GM23338 (cell line): Measurements from ENCODE around the gene RBM19. TPM values are rescaled to one million over a fixed set of nuclear protein-coding genes. Genes with fewer than 3 reads are reported as not detected.

Experiments
- ATAC-seq: fragments of 200-7000 bp; cut with Tn5 transposase; 3 replicates; pipeline ENCODE4 v1.9.1; 2020
- DNase-seq: peaks from one replicate; pipeline ENCODE4 v3.0.0-alpha.2; 2015; ENCODE audit warnings: low spot score
- H2AFZ ChIP-seq: fragments of 200-600 bp; sonication (generic); 2 replicates; pipeline ENCODE4 v1.8.0; 2016; ENCODE audit warnings: antibody characterized with exemption, mild to moderate bottlenecking, moderate library complexity
- H3F3A ChIP-seq: fragments of 200-600 bp; sonication (generic); replicated peaks from 2 replicates; pipeline ENCODE4 v1.8.0; 2017; ENCODE audit warnings: antibody characterized with exemption, mixed run types, low read depth
- H3K27ac ChIP-seq: fragments of 200-600 bp; sonication (generic); 2 replicates; pipeline ENCODE4 v1.6.1; 2016; ENCODE audit warnings: low read depth
- H3K27me3 ChIP-seq: fragments of 200-600 bp; sonication (generic); 2 replicates; pipeline ENCODE4 v1.8.0; 2016; ENCODE audit warnings: mild to moderate bottlenecking, mixed run types, moderate library complexity; ENCODE audit not compliant: insufficient read depth
- H3K36me3 ChIP-seq: fragments of 200-600 bp; sonication (generic); 2 replicates; pipeline ENCODE4 v1.8.0; 2016; ENCODE audit warnings: mild to moderate bottlenecking; ENCODE audit not compliant: insufficient read depth
- H3K4me1 ChIP-seq: fragments of 200-600 bp; sonication (generic); 2 replicates; pipeline ENCODE4 v1.8.0; 2016; ENCODE audit warnings: mild to moderate bottlenecking, moderate library complexity; ENCODE audit not compliant: insufficient read depth
- H3K4me2 ChIP-seq: fragments of 200-600 bp; sonication (generic); 2 replicates; pipeline ENCODE4 v1.7.1; 2017; ENCODE audit warnings: mixed run types
- H3K4me3 ChIP-seq: fragments of 200-600 bp; sonication (generic); 2 replicates; pipeline ENCODE4 v1.6.1; 2016; ENCODE audit warnings: mixed run types
- H3K79me2 ChIP-seq: fragments of 200-600 bp; sonication (generic); replicated peaks from 2 replicates; pipeline ENCODE4 v1.8.0; 2017; ENCODE audit warnings: mild to moderate bottlenecking; ENCODE audit not compliant: insufficient read depth
- H3K9me2 ChIP-seq: fragments of 200-600 bp; sonication (generic); 2 replicates; pipeline ENCODE4 v1.8.0; 2017; ENCODE audit not compliant: insufficient read depth
- H4K20me1 ChIP-seq: fragments of 200-600 bp; sonication (generic); replicated peaks from 2 replicates; pipeline ENCODE4 v1.8.0; 2017; ENCODE audit warnings: mild to moderate bottlenecking; ENCODE audit not compliant: insufficient read depth
- H3K27ac Mint-ChIP-seq: 2 replicates; pipeline ENCODE4 v1.8.0; 2020; ENCODE audit warnings: inconsistent platforms, mild to moderate bottlenecking, moderate library complexity, mixed read lengths
- H3K27me3 Mint-ChIP-seq: 3 replicates; pipeline ENCODE4 v1.8.0; 2022; ENCODE audit warnings: low read depth, mild to moderate bottlenecking, moderate library complexity, mixed read lengths, inconsistent platforms; ENCODE audit not compliant: insufficient read depth, poor library complexity
- H3K36me3 Mint-ChIP-seq: 3 replicates; pipeline ENCODE4 v1.8.0; 2021; ENCODE audit warnings: low read depth, mild to moderate bottlenecking, inconsistent platforms, moderate library complexity, mixed read lengths
- H3K4me1 Mint-ChIP-seq: 3 replicates; pipeline ENCODE4 v1.8.0; 2020; ENCODE audit warnings: mild to moderate bottlenecking, inconsistent platforms, mixed read lengths
- H3K4me3 Mint-ChIP-seq: 3 replicates; pipeline ENCODE4 v1.8.0; 2021; ENCODE audit warnings: moderate library complexity, mild to moderate bottlenecking, inconsistent platforms, mixed read lengths
- H3K9me3 Mint-ChIP-seq: 3 replicates; pipeline ENCODE4 v1.8.0; 2020; ENCODE audit warnings: moderate library complexity, mild to moderate bottlenecking, inconsistent platforms, mixed read lengths
- CREB1 ChIP-seq: fragments of 250-450 bp; sonication (Bioruptor Pico); IDR thresholded peaks from 2 replicates; pipeline ENCODE4 v1.5.0; 2020; ENCODE audit warnings: low read depth, mild to moderate bottlenecking, moderate library complexity
- CTCF ChIP-seq, 2 experiments: fragments of 200-600 bp in 1 of 2; sonication (generic) in 1 of 2; conservative IDR thresholded peaks; 2 replicates each; pipeline versions ENCODE4 v1.5.1 to v1.6.1; 2016 to 2017; ENCODE audit warnings: antibody characterized with exemption in 2 of 2, low read depth in 2 of 2, mild to moderate bottlenecking in 2 of 2, moderate library complexity in 1 of 2
- ETS1 ChIP-seq: IDR thresholded peaks from 2 replicates; pipeline ENCODE4 v1.6.1; 2016; ENCODE audit warnings: antibody characterized with exemption
- EZH2phosphoT487 ChIP-seq: fragments of 200-600 bp; sonication (generic); IDR thresholded peaks from one replicate; pipeline ENCODE4 v1.8.1; 2018; ENCODE audit warnings: antibody characterized with exemption; ENCODE audit not compliant: unreplicated experiment
- JUNB ChIP-seq: IDR thresholded peaks from one replicate; pipeline ENCODE4 v1.6.1; 2016; ENCODE audit warnings: antibody characterized with exemption; ENCODE audit not compliant: unreplicated experiment
- NANOG ChIP-seq: IDR thresholded peaks from 2 replicates; pipeline ENCODE4 v1.6.1; 2016; ENCODE audit warnings: antibody characterized with exemption, borderline replicate concordance
- REST ChIP-seq: IDR thresholded peaks from one replicate; pipeline ENCODE4 v1.6.1; 2018; ENCODE audit warnings: antibody characterized with exemption; ENCODE audit not compliant: unreplicated experiment
- ZNF114 ChIP-seq: fragments of 250-450 bp; sonication (Bioruptor Pico); IDR thresholded peaks from 2 replicates; pipeline ENCODE4 v1.5.0; 2020; ENCODE audit warnings: mild to moderate bottlenecking, moderate library complexity
- ZNF462 ChIP-seq: fragments of 250-450 bp; sonication (Bioruptor Pico); IDR thresholded peaks from 2 replicates; pipeline ENCODE4 v1.5.0; 2020; ENCODE audit warnings: mild to moderate bottlenecking, moderate library complexity
- polyA plus RNA-seq: library from polyadenylated mRNA; unstranded; fragments of >200 nt; fragmentation: Nextera tagmentation; extraction: Ambion mirVana; gene quantifications from 2 replicates; pipeline ENCODE4 v1.2.1, GENCODE V29; 2016
- total RNA-seq: library from RNA; depleted of rRNA; stranded (reverse); fragments of >200 nt; shearing (Covaris generic); gene quantifications from 2 replicates; pipeline ENCODE4 v1.2.3, GENCODE V29; 2014

RBM19 gene
- total and polyA plus RNA-seq, 2 experiments from 2014 or later = 43.4 to 56.7 TPM

GRCh38 chr12:113874999-113875561 lies 91.0 kb downstream of the RBM19 start:
- no peak overlapping the region for H2AFZ ChIP-seq
- H3K4me1 Mint-ChIP-seq = peaks cover 4% of the 10 kb centered on the region; the same call in 2 of the 3 replicates
- H3F3A ChIP-seq = no peaks in the 10 kb centered on the region
- peaks cover 11% of the 10 kb centered on the region; the same call in 2 of the 3 replicates for H3K9me3 Mint-ChIP-seq
- DNase-seq (no peak), ATAC-seq (no peak)
- no peak overlapping the region for H3K27ac Mint-ChIP-seq
- H3K79me2 ChIP-seq = no peaks in the 10 kb centered on the region
- H3K4me2 ChIP-seq = no peak overlapping the region
- TF ChIP-seq ETS1 (no peak), NANOG (no peak), EZH2phosphoT487 (no peak), ZNF114 (CRISPR knock-in tag) (no peak), JUNB (no peak)
- no peak overlapping the region for H3K4me3 Mint-ChIP-seq
- no peaks in the 10 kb centered on the region for H3K4me1 ChIP-seq
- H3K36me3 Mint-ChIP-seq = peaks cover 37% of the 10 kb centered on the region
- H3K9me2 ChIP-seq = no peaks in the 10 kb centered on the region
- no peaks in the 10 kb centered on the region for H3K27me3 ChIP-seq
- no peaks in the 10 kb centered on the region for H4K20me1 ChIP-seq
- no peaks in the 10 kb centered on the region for H3K27me3 Mint-ChIP-seq
- no peaks in the 10 kb centered on the region; the same call in 1 of the 2 replicates for H3K36me3 ChIP-seq
- H3K4me3 ChIP-seq = no peak overlapping the region
- H3K27ac ChIP-seq = no peak overlapping the region

GRCh38 chr12:113874326-113874725 lies 91.8 kb downstream of the RBM19 start:
- Histone ChIP-seq H3K27me3 (no peaks in the 10 kb centered on the region), H3K36me3 (no peaks in the 10 kb centered on the region; the same call in 1 of the 2 replicates), H3K4me3 (no peak overlapping the region), H3K27ac (no peak overlapping the region), H3K4me2 (no peak overlapping the region), H3F3A (no peaks in the 10 kb centered on the region), H3K4me1 (no peaks in the 10 kb centered on the region), H2AFZ (no peak overlapping the region), H4K20me1 (no peaks in the 10 kb centered on the region), H3K9me2 (no peaks in the 10 kb centered on the region), H3K79me2 (no peaks in the 10 kb centered on the region)
- Mint-ChIP-seq H3K9me3 (peaks cover 11% of the 10 kb centered on the region; the same call in 2 of the 3 replicates), H3K4me1 (peaks cover 7% of the 10 kb centered on the region), H3K36me3 (peaks cover 37% of the 10 kb centered on the region), H3K4me3 (no peak overlapping the region), H3K27ac (no peak overlapping the region), H3K27me3 (peaks cover 1% of the 10 kb centered on the region)
- ATAC-seq (no peak), DNase-seq (no peak)
- TF ChIP-seq CTCF (conservative IDR thresholded peaks at IDR 0.05; ENCODE audit: low read depth in 2 of 2) (no peak), REST (no peak), CREB1 (no peak), ZNF462 (CRISPR knock-in tag) (no peak)
